GM18907 (cell line): ENCODE measurements around the gene PC.

ENCODE experiments used
- ATAC-seq: cut with Tn5 transposase; IDR thresholded peaks from one replicate; pipeline ENCODE4 v1.9.1; 2021; ENCODE audit warnings: mild to moderate bottlenecking, moderate library complexity; ENCODE audit not compliant: unreplicated experiment

Gene PC

GRCh38 chr11:66868726-66869566 lies 89.2 kb downstream of the PC start:
- peak; percentile 74 for ATAC-seq

GRCh38 chr11:66868082-66868725 lies 90.0 kb downstream of the PC start:
- ATAC-seq = no peak

GRCh38 chr11:66867425-66868040 lies 90.7 kb downstream of the PC start:
- ATAC-seq = no peak

GRCh38 chr11:66866511-66866986 lies 91.6 kb downstream of the PC start:
- no peak for ATAC-seq

- ATAC-seq = no peak
Observed at GRCh38 chr11:66866007-66866406, 92.2 kb downstream of the PC start.

GRCh38 chr11:66864924-66865697 lies 93.1 kb downstream of the PC start:
- no peak for ATAC-seq

- no peak for ATAC-seq
Observed at GRCh38 chr11:66864172-66864901, 93.8 kb downstream of the PC start.

GRCh38 chr11:66863428-66864125 lies 94.6 kb downstream of the PC start:
- no peak for ATAC-seq

- ATAC-seq = no peak
Observed at GRCh38 chr11:66862559-66863037, 95.6 kb downstream of the PC start.

- ATAC-seq = no peak
Observed at GRCh38 chr11:66861774-66862558, 96.2 kb downstream of the PC start.

GRCh38 chr11:66861038-66861773 lies 97.0 kb downstream of the PC start:
- no peak for ATAC-seq

GRCh38 chr11:66860449-66860831 lies 97.7 kb downstream of the PC start:
- ATAC-seq = no peak

- no peak for ATAC-seq
Observed at GRCh38 chr11:66859686-66860448, 98.3 kb downstream of the PC start.

- no peak for ATAC-seq
Observed at GRCh38 chr11:66858939-66859685, 99.1 kb downstream of the PC start.

- no peak for ATAC-seq
Observed at GRCh38 chr11:66858186-66858938, 99.8 kb downstream of the PC start.

- no peak for ATAC-seq
Observed at GRCh38 chr11:66857927-66858185, 100.3 kb downstream of the PC start.
